Astrocyte of the spinal cord (primary cell): Measurements from ENCODE around the gene ARID5B.

Source experiments
- DNase-seq: peaks from one replicate; pipeline ENCODE4 v3.0.0; 2011; ENCODE audit warnings: low read depth, low spot score
- H3K4me3 ChIP-seq: 2 replicates; pipeline ENCODE4 v1.5.1; 2011; ENCODE audit warnings: low read depth, mild to moderate bottlenecking, low read length, moderate library complexity
- CTCF ChIP-seq: IDR thresholded peaks from 2 replicates; pipeline ENCODE4 v1.5.1; 2012; ENCODE audit warnings: low read depth, mild to moderate bottlenecking, low read length, inconsistent platforms
- in situ Hi-C: cut with HindIII; loops from 2 replicates; pipeline ENCODE4 v1.10.0; 2017; ENCODE audit warnings: low sequenced_read_pairs

Gene ARID5B

DNA sequence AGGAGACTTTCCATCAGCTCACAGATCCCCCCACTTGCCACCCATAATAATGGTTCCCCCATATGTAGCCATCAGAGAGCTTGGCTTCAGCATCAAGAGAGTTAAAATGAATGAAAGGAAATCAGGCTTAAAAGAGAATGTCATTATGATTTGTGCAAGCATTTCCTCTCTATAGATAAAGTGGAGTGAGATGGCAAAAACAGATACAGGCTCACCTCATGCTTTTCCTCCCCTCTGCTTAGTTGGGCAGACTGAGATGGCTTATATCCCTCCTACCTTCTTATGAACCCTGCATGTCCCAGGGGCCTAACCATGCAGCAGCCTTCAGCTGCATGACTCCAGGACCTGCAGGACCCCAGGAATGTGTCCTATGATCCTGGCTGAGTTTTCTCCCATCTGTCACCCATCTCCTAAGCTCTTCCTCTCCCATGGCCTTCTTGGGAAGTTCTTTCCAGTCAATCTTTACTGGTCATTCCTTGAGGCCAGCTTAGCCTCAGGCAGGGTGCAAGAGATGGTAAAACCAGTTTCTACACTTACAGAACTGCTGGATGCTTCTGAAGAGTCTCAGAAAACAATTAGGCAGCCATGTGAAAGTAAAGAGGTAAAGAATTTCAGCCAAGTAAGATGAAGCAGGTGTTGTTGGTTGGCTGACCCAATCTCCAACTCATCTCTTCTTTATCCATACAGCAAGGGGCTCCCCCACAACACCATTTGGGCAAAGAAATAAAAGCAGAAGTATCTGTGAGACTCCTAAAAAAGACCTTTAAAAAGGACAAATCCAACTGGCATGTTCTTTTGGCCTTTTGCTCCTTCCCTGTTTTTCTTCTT is 207.5 kb downstream of the ARID5B start:
- no peak overlapping the region for H3K4me3 ChIP-seq
- in situ Hi-C loops = no loop called here
- TF ChIP-seq CTCF = no peak
- DNase-seq = no peak

- no peak for DNase-seq
- no peak for TF ChIP-seq CTCF
- no peak overlapping the region for H3K4me3 ChIP-seq
- in situ Hi-C loops = no loop called here
Measured at GRCh38 chr10:62109587-62110293, 208.2 kb downstream of the ARID5B start.

GRCh38 chr10:62112300-62112699 is 210.8 kb downstream of the ARID5B start:
- no peak overlapping the region for H3K4me3 ChIP-seq
- no peak for TF ChIP-seq CTCF
- no peak for DNase-seq
- in situ Hi-C loops = no loop called here

GRCh38 chr10:62112963-62113362 is 211.5 kb downstream of the ARID5B start:
- TF ChIP-seq CTCF = no peak
- DNase-seq = no peak
- no peak overlapping the region for H3K4me3 ChIP-seq
- in situ Hi-C loops = no loop called here

GRCh38 chr10:62113680-62114079 is 212.2 kb downstream of the ARID5B start:
- no peak overlapping the region for H3K4me3 ChIP-seq
- no peak for TF ChIP-seq CTCF
- in situ Hi-C loops = no loop called here
- no peak for DNase-seq

- in situ Hi-C loops = no loop called here
- no peak for TF ChIP-seq CTCF
- H3K4me3 ChIP-seq = no peak overlapping the region
- no peak for DNase-seq
Measured at GRCh38 chr10:62115321-62115720, 213.8 kb downstream of the ARID5B start.
